Measurements from ENCODE around the gene MALRD1. TPM values are rescaled to one million over a fixed set of nuclear protein-coding genes. Genes with fewer than 3 reads are reported as not detected.

The MALRD1 gene
- total RNA-seq, 2 experiments from 2014 or later: 0.36 to 0.56 TPM

DNA sequence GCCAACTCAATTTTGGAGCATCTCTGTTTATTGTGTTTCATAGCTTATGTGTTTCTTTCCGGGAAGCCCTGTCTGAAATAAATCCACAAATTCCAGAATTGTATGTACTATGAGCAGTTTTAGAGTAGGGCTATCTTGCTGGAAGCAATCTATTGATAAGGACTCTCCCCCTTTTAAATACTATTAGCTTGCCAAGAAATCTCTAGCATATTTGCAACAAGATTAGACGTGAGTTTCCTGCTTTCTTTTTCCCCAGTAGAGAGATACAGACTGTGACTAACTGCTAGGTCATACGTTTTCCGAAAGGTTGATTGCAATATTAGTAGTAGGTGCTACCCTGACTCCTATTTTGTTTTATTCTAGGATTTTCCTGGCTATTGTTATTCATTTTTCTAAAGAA lies 277.0 kb downstream of the MALRD1 start:
- no peak overlapping the region for H3K27ac Mint-ChIP-seq
- H3K4me3 Mint-ChIP-seq: no peak overlapping the region
- H3K36me3 Mint-ChIP-seq: no peaks in the 10 kb centered on the region
- H3K27me3 Mint-ChIP-seq: no peaks in the 10 kb centered on the region
- no peaks in the 10 kb centered on the region for H3K9me3 Mint-ChIP-seq
- H3K4me1 Mint-ChIP-seq: no peaks in the 10 kb centered on the region
- no peak for DNase-seq

DNA sequence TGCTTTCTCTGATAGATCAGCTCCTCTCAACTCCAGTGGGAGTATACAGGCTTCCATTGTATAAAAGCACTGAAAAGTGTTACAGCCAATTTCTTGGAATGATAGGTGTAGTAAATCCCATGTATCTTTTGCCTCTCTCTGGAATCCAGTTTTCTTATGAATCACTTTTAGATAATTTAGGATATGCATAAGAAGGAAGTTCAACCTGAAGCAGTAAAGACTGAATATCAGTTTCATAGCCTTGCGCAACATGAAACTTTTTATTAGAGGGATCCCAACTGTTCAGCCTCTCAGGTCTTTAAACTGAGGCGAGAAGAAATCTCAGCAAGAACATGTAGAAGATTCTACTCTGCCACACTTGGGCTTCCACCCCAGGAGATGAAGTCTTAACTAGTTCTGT lies 280.0 kb downstream of the MALRD1 start:
- Mint-ChIP-seq H3K36me3 (no peaks in the 10 kb centered on the region), H3K4me3 (no peak overlapping the region), H3K9me3 (no peaks in the 10 kb centered on the region), H3K27me3 (no peaks in the 10 kb centered on the region), H3K27ac (no peak overlapping the region), H3K4me1 (no peaks in the 10 kb centered on the region)
- DNase-seq: no peak

DNA sequence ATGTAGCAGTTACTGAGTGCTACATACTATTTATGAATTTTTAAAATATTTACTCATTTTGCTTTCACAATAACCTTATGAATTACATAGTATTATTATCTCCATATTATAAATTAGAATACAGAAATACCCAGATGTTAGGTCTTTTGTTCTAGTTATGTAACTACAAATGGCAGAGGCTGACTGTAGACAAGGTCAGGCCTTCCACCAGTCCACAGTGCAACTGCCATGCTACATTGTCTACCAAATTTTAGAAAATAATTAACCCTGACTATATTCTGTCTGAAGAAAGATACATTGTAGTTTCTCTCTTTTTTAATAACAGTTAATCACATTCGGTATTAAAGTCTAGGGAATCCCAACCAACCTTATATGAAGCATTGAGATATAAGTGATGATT lies 280.9 kb downstream of the MALRD1 start:
- Mint-ChIP-seq H3K27me3 (no peaks in the 10 kb centered on the region), H3K4me1 (no peaks in the 10 kb centered on the region), H3K36me3 (no peaks in the 10 kb centered on the region), H3K9me3 (no peaks in the 10 kb centered on the region), H3K27ac (no peak overlapping the region), H3K4me3 (no peak overlapping the region)
- DNase-seq: no peak

DNA sequence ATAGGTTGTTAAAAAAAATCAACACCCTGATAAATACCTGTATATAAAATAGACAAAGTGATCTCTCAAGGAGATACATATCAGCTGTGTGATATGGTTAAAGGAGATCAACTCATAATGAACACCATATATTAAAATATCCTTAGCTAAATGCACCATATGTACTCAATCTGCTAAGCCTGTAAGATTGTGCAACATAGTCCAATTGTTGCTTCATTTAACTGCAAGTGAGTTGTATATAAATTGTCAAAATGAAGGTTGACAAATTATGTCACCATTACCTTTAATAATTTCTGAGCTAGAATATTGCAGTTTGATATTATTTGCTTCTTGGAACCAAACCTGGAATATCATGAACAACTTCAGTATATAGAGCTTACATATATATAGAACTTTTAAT lies 283.7 kb downstream of the MALRD1 start:
- no peak overlapping the region for H3K4me3 Mint-ChIP-seq
- H3K9me3 Mint-ChIP-seq: peaks cover 1% of the 10 kb centered on the region
- no peaks in the 10 kb centered on the region for H3K4me1 Mint-ChIP-seq
- H3K27me3 Mint-ChIP-seq: no peaks in the 10 kb centered on the region
- no peak for DNase-seq
- no peak overlapping the region for H3K27ac Mint-ChIP-seq
- no peaks in the 10 kb centered on the region for H3K36me3 Mint-ChIP-seq

DNA sequence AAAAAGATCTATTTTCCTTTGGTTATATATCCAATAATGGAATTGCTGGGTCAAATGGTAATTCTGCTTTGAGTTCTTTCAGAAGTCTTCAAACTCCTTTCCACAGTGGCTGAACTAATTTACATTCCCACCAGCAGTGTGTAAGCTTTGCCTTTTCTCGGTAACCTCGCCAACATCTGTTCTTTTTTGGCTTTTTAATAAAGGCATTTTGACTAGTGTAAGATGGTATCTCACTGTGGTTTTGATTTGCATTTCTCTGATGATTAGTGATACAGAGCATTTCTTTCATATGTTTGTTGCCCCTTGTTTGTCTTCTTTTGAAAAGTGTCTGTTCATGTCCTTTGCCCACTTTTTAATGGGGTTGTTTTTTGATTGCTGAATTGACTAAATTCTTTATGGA lies 285.0 kb downstream of the MALRD1 start:
- no peaks in the 10 kb centered on the region for H3K4me1 Mint-ChIP-seq
- peaks cover 1% of the 10 kb centered on the region for H3K9me3 Mint-ChIP-seq
- DNase-seq: no peak
- H3K27ac Mint-ChIP-seq: no peak overlapping the region
- H3K36me3 Mint-ChIP-seq: no peaks in the 10 kb centered on the region
- H3K27me3 Mint-ChIP-seq: no peaks in the 10 kb centered on the region
- H3K4me3 Mint-ChIP-seq: no peak overlapping the region

DNA sequence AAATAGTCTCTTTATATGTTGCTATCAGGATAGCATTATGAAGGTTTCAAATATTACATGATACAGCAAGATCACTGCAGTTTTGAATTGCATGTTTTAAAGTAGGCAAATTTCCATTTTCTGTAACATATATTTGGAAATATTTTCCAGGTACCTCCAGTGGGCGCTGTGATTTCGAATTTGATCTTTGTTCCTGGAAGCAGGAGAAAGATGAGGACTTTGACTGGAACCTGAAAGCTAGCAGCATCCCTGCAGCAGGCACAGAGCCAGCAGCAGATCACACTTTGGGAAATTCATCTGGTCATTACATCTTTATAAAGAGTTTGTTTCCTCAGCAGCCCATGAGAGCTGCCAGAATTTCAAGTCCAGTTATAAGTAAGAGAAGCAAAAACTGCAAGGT lies 299.0 kb downstream of the MALRD1 start:
- Mint-ChIP-seq H3K9me3 (no peaks in the 10 kb centered on the region), H3K36me3 (no peaks in the 10 kb centered on the region), H3K27ac (no peak overlapping the region), H3K4me3 (no peak overlapping the region), H3K27me3 (no peaks in the 10 kb centered on the region), H3K4me1 (no peaks in the 10 kb centered on the region)
- DNase-seq: no peak

DNA sequence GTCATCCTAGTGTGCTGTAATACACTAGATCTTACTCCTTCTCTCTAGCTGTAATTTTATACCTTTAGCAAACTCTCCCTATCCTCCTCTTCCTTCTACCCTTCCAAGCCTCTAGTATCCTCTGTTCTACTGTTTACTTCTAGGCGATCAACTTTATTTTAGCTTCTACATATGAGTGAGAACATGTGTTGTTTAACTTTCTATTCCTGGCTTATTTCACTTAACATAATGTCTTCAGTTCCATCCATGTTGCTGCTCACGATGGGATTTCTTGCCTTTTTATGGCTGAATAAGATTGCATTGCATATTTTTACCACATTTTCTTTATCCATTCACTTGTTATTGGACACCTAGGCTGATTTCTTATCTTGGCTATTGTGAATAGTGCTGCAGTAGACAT lies 318.6 kb downstream of the MALRD1 start:
- no peak for DNase-seq
- Mint-ChIP-seq H3K9me3 (no peaks in the 10 kb centered on the region), H3K4me3 (no peak overlapping the region), H3K4me1 (no peaks in the 10 kb centered on the region), H3K27me3 (no peaks in the 10 kb centered on the region), H3K27ac (no peak overlapping the region), H3K36me3 (no peaks in the 10 kb centered on the region)

DNA sequence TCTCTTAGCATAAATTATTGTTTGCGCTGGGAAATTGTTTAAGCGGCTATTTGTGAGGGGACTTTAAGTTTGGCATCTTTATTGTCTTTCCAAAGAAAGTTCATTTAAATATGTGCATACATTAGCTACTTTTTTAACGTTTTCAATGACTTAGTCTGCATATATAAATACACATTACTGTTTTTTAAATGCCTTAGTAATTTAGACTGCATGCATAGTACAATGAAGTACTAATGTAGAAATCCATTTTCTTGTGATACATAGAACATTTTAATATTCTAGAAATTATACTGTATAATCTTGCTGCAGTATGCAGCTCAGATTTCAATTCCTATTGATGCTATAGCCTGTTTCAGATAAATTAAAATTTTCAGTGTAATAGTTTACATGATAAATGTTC lies 325.4 kb downstream of the MALRD1 start:
- Mint-ChIP-seq H3K27me3 (no peaks in the 10 kb centered on the region), H3K36me3 (no peaks in the 10 kb centered on the region), H3K27ac (no peak overlapping the region), H3K4me3 (no peak overlapping the region), H3K9me3 (peaks cover 2% of the 10 kb centered on the region), H3K4me1 (no peaks in the 10 kb centered on the region)
- DNase-seq: no peak

DNA sequence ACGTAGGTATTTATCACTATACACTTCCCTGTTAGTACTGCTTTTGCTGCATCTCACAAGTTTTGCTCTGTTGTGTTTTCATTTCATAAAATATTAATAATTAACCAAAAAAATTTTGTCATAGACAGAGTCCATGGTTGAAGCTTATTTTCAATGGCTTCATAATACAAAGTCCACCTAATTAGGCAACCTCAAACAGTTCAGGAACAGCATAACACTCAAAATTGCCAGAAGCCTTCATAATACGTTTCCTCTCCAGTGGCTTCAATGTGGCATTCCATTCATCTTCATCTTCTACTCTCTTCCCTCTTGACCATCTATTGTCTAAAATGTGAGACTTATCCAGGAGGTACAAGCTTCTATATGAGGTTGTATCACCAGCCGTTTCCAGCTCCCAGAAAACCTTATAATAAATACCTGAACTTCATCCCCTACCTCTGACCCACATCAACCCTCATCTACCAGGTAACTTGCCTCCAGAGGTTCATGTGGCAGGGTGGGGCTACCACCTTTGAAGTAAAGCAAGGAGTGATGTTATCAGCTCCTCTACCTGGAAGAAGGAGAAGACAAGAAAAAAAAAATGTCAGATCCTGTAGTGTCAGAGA lies 337.3 kb downstream of the MALRD1 start:
- Mint-ChIP-seq H3K36me3 (no peaks in the 10 kb centered on the region), H3K27ac (no peak overlapping the region), H3K4me1 (no peaks in the 10 kb centered on the region), H3K9me3 (peaks cover 2% of the 10 kb centered on the region), H3K4me3 (no peak overlapping the region), H3K27me3 (no peaks in the 10 kb centered on the region)
- DNase-seq: no peak

DNA sequence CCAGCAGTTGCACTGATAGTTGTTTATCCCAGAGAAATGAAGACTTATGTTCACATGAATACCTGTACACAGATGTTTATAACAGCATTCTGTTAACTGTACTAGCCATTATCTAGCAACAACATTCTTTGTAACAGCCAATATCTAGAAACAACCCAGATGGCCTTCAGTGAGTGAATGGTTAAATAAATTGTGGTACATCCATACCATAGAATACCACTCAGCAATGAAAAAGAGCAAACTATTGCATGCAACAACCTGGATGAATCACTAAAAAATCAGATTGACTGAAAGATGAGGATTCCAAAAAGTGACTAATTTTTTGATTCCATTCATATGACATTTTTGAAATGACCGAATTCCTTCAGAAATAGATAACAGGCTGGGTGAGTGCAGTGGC lies 360.3 kb downstream of the MALRD1 start:
- Mint-ChIP-seq H3K27me3 (no peaks in the 10 kb centered on the region), H3K4me1 (no peaks in the 10 kb centered on the region), H3K9me3 (peaks cover 4% of the 10 kb centered on the region), H3K4me3 (no peak overlapping the region), H3K36me3 (no peaks in the 10 kb centered on the region), H3K27ac (no peak overlapping the region)
- DNase-seq: no peak

DNA sequence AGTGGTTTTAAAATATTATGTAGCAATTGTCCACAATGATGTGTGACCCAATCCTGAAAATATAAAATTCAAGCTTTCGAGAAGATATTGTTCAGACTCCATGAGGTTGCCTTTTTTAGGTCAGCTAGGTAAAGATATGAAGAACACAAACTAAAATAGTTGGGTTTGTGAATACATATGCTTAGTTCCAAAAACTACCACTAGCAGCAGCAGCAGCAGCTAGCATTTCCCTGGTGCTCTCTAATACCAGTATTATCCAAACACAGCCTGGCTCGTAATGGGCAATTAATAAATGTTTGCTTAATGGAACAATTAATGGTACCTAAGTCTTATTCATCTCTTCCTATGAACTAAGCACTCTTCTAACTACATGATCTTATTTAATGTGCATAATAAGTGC lies 362.5 kb downstream of the MALRD1 start:
- DNase-seq: no peak
- Mint-ChIP-seq H3K27ac (no peak overlapping the region), H3K4me1 (no peaks in the 10 kb centered on the region), H3K4me3 (no peak overlapping the region), H3K36me3 (no peaks in the 10 kb centered on the region), H3K27me3 (no peaks in the 10 kb centered on the region), H3K9me3 (peaks cover 2% of the 10 kb centered on the region)

DNA sequence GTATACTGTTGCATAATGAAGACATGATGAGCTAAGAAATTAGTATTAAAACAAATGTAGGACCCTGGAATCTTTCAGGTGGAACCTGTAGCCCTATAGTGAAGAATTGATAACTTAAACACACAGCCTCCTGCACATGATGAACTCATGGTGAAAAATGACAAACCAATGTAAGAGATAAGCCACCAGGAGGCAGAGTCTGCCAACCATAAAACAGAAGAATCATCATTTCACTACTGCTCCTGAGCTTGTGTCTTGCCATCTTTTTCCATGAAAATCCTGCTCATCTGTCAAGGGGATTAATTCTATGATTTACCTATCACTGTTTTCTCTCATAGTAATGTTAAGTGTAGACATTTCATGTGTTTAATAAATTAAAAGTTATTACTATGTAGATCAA lies 363.9 kb downstream of the MALRD1 start:
- no peaks in the 10 kb centered on the region for H3K27me3 Mint-ChIP-seq
- no peaks in the 10 kb centered on the region for H3K4me1 Mint-ChIP-seq
- H3K36me3 Mint-ChIP-seq: no peaks in the 10 kb centered on the region
- H3K9me3 Mint-ChIP-seq: no peaks in the 10 kb centered on the region
- no peak for DNase-seq
- no peak overlapping the region for H3K4me3 Mint-ChIP-seq
- no peak overlapping the region for H3K27ac Mint-ChIP-seq

DNA sequence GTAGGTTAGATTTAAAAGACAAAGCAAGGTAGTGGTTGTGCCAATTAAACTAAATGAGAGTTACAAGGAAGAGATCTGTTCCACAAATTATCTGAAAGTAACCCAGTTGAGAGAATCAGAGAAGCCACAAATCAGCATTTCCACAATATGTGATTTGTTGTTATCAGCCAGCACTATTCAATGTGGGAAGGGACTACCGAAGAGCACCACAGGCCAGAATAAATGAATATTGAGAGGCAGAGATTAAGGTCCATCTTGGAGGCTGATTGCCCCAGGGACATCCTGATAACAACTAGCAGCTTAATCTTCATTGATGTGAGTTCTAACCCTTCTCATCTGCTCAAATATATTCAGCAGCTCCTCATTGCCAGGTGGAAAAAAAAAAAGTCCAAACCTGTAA lies 367.6 kb downstream of the MALRD1 start:
- Mint-ChIP-seq H3K27me3 (no peaks in the 10 kb centered on the region), H3K27ac (no peak overlapping the region), H3K9me3 (no peaks in the 10 kb centered on the region), H3K36me3 (no peaks in the 10 kb centered on the region), H3K4me1 (no peaks in the 10 kb centered on the region), H3K4me3 (no peak overlapping the region)
- no peak for DNase-seq

DNA sequence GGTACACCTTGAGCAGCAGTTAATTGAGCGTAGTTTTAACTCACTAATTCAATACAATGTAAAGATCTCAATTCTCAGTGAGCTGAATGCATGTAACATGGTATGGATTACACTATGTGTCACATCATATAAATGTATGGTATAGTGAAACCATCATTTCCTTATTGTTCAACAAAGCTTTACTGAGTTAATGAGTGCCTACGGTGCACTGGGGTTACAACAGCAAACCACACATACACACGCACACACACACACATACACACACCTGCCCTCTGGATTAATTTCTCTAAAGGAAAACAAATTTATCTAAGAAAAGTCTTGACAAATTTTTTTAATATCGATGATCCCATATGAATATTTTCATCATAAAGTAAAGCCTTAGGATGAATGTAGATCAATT lies 369.1 kb downstream of the MALRD1 start:
- Mint-ChIP-seq H3K36me3 (no peaks in the 10 kb centered on the region), H3K4me3 (no peak overlapping the region), H3K9me3 (no peaks in the 10 kb centered on the region), H3K27ac (no peak overlapping the region), H3K4me1 (no peaks in the 10 kb centered on the region), H3K27me3 (no peaks in the 10 kb centered on the region)
- no peak for DNase-seq

DNA sequence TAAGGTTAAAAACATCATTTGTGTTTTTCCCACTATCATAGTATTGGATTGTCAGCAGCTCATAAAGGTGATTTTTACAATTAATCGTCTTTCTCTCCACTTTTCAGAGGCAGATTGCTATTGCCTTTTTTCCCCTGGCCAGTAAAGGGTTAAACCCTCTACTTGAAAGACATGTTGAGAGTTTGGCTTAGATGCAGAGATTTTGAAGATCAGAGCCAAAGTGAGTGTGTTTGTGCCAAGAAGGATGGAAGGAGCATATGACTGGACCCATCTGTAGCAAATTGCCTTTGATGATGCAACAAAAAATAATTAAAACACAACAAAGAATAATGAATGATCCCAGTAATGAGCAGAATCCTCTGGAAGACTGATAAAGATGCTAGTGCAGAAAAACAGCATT lies 373.1 kb downstream of the MALRD1 start:
- Mint-ChIP-seq H3K27me3 (no peaks in the 10 kb centered on the region), H3K27ac (no peak overlapping the region), H3K9me3 (no peaks in the 10 kb centered on the region)

DNA sequence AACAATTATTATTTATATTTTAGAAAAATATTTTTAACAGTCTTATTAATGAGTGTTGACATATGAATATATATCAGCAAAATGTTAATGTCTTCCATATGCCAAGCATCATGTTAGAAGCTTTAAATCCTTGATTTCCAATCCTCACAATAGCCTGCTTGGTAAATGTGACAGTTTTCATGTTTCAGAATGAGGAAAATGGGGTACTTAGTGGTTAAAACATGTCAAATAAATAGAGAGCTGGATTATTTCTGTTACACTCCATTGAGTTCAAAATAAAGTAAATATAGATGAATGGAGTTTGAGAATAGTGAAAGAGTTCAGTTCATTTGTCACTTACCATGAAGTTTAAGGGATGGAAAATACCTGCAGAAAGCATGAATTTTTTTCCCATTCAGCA lies 377.4 kb downstream of the MALRD1 start:
- DNase-seq: no peak
- Mint-ChIP-seq H3K9me3 (no peaks in the 10 kb centered on the region), H3K27me3 (no peaks in the 10 kb centered on the region), H3K4me1 (no peaks in the 10 kb centered on the region), H3K36me3 (no peaks in the 10 kb centered on the region), H3K27ac (no peak overlapping the region), H3K4me3 (no peak overlapping the region)

More for the DNA sequence above, 373.1 kb downstream of the MALRD1 start:
- H3K4me1 Mint-ChIP-seq: no peaks in the 10 kb centered on the region
- no peaks in the 10 kb centered on the region for H3K36me3 Mint-ChIP-seq
- no peak overlapping the region for H3K4me3 Mint-ChIP-seq
- DNase-seq: no peak

Measured in activated naive CD8-positive, alpha-beta T cell treated with anti-CD3 and anti-CD28 coated beads for 36 hours (primary cell).